ENCODE measurements around the gene NABP2. TPM values are rescaled to one million over a fixed set of nuclear protein-coding genes. Genes with fewer than 3 reads are reported as not detected.
"Not testable (repeated sequence)": the region's sequence is repeated elsewhere in the genome, so short reads cannot be mapped to it uniquely, and the experiment has no call there.

The NABP2 gene
- total RNA-seq, 1 experiment from 2014 or later = 68.5 TPM

DNA sequence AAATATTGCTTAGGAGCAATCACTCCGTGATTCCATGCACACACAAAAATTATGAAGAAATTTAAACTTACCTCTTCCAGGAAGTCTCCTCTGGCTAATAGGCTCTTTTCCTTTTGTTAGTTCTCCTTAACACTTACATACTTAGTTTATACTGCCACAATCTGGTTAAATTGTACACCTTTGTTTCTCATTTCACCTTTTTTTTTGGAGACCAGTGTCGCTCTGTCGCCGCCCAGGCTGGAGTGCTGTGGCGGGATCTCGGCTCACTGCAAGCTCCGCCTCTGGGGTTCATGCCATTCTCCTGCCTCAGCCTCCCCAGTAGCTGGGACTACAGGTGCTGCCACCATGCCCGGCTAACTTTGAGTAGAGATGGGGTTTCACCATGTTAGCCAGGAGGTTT is 36.2 kb downstream of the NABP2 start:
- peaks cover 19% of the 10 kb centered on the region for H4K20me1 ChIP-seq (ENCODE audit: insufficient read depth)
- no TSS peak for BruUV-seq (replicated peaks)
- no peak overlapping the region for H3K4me2 ChIP-seq
- H3F3A ChIP-seq (ENCODE audit: insufficient read depth, low read depth) = peaks cover 20% of the 10 kb centered on the region; the same call in 1 of the 2 replicates
- POLR2A ChIA-PET (ENCODE audit: unreplicated experiment) = no interaction called here
- H3K9me2 ChIP-seq (ENCODE audit: insufficient read depth) = no peaks in the 10 kb centered on the region; the same call in 1 of the 2 replicates
- no peak overlapping the region for H3K4me3 ChIP-seq
- intact Hi-C loops (cut with micrococcal nuclease; ENCODE audit: unreplicated experiment) = no loop called here
- H2AFZ ChIP-seq = no peak overlapping the region
- CTCF ChIA-PET = interaction anchor here (0.6 kb wide), 1 partner anchor 70 kb away, joined by 9 read pairs; no protein-coding TSS in a partner anchor
- DNase-seq = no peak
- peaks cover 31% of the 10 kb centered on the region for H3K4me1 ChIP-seq (replicated peaks; ENCODE audit: insufficient read depth)
- no peaks in the 10 kb centered on the region for H3K27me3 ChIP-seq (ENCODE audit: insufficient read depth, low read depth)
- no peak overlapping the region for H3K27ac ChIP-seq
- TF ChIP-seq, protein P1, sequence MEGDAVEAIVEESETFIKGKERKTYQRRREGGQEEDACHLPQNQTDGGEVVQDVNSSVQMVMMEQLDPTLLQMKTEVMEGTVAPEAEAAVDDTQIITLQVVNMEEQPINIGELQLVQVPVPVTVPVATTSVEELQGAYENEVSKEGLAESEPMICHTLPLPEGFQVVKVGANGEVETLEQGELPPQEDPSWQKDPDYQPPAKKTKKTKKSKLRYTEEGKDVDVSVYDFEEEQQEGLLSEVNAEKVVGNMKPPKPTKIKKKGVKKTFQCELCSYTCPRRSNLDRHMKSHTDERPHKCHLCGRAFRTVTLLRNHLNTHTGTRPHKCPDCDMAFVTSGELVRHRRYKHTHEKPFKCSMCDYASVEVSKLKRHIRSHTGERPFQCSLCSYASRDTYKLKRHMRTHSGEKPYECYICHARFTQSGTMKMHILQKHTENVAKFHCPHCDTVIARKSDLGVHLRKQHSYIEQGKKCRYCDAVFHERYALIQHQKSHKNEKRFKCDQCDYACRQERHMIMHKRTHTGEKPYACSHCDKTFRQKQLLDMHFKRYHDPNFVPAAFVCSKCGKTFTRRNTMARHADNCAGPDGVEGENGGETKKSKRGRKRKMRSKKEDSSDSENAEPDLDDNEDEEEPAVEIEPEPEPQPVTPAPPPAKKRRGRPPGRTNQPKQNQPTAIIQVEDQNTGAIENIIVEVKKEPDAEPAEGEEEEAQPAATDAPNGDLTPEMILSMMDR (conservative IDR thresholded peaks at IDR 0.05) = no peak
- no peak for TF ChIP-seq EZH2 (IDR thresholded peaks at IDR 0.05; ENCODE audit: low read depth)
- H3K9me3 ChIP-seq (ENCODE audit: insufficient read depth, low read depth) = no peaks in the 10 kb centered on the region
- H3K36me3 ChIP-seq (ENCODE audit: low read depth) = peaks cover 10% of the 10 kb centered on the region; the same call in 1 of the 2 replicates
- peaks cover 25% of the 10 kb centered on the region for H3K79me2 ChIP-seq (ENCODE audit: low read depth)

DNA sequence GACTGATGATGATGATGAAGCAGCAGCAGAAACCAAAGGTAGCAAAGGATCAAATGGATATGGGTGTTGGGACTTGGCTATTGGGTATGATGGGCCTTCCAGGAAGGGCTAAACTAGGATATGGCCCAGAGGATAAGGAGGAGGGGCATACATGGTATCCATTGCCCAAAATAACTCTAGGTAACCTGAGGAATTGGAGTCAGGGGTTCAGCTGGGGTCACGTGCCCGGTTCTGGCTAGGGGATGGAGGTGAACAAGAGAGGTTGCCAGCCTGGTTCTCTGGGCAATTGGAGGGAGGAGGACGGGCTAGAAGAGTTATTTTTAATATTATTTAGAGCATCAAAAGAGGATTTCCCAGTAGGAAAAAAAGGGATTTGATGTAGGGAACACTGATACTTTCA is 36.8 kb downstream of the NABP2 start:
- DNase-seq = no peak
- intact Hi-C loops (cut with micrococcal nuclease; ENCODE audit: unreplicated experiment) = no loop called here
- POLR2A ChIA-PET (ENCODE audit: unreplicated experiment) = no interaction called here
- peaks cover 20% of the 10 kb centered on the region; the same call in 1 of the 2 replicates for H3F3A ChIP-seq (ENCODE audit: insufficient read depth, low read depth)
- H3K79me2 ChIP-seq (ENCODE audit: low read depth) = peaks cover 20% of the 10 kb centered on the region
- peaks cover 14% of the 10 kb centered on the region for H4K20me1 ChIP-seq (ENCODE audit: insufficient read depth)
- H3K9me2 ChIP-seq (ENCODE audit: insufficient read depth) = no peaks in the 10 kb centered on the region; the same call in 1 of the 2 replicates
- H3K4me3 ChIP-seq = no peak overlapping the region
- H3K36me3 ChIP-seq (ENCODE audit: low read depth) = 0 out of 2 replicates have a peak, but pooled peaks cover 6% of the 10 kb centered on the region
- H2AFZ ChIP-seq = no peak overlapping the region
- H3K9me3 ChIP-seq (ENCODE audit: insufficient read depth, low read depth) = no peaks in the 10 kb centered on the region
- no peaks in the 10 kb centered on the region for H3K27me3 ChIP-seq (ENCODE audit: insufficient read depth, low read depth)
- no TSS peak for BruUV-seq (replicated peaks)
- CTCF ChIA-PET = no interaction called here
- TF ChIP-seq, protein P1 (conservative IDR thresholded peaks at IDR 0.05) = no peak
- TF ChIP-seq EZH2 (IDR thresholded peaks at IDR 0.05; ENCODE audit: low read depth) = no peak
- H3K27ac ChIP-seq = no peak overlapping the region
- no peak overlapping the region for H3K4me2 ChIP-seq
- peaks cover 36% of the 10 kb centered on the region for H3K4me1 ChIP-seq (replicated peaks; ENCODE audit: insufficient read depth)

- no TSS peak for BruUV-seq (replicated peaks)
- H3K4me2 ChIP-seq = peak overlapping the region; percentile 37; the same call in 1 of the 2 replicates
These were observed 37.5 kb downstream of the NABP2 start for GRCh38 chr12:56261503-56262232.

DNA sequence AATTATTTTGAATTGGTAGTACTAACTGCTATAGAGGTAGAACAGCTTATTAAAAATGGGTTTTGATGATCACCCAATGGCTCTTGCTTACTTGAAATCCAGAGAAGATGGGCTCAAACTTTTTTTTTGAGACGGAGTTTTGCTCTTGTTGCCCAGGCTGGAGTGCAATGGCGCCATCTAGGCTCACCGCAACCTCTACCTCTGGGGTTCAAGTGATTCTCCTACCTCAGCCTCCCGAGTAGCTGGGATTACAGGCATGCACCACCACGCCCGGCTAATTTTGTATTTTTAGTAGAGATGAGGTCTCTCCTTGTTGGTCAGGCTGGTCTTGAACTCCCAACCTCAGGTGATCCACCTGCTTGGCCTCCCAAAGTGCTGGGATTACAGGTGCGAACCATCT is 38.8 kb downstream of the NABP2 start:
- H3K79me2 ChIP-seq (ENCODE audit: low read depth); H2AFZ ChIP-seq; H3K9me3 ChIP-seq (ENCODE audit: insufficient read depth, low read depth); H3K4me3 ChIP-seq; H3K27me3 ChIP-seq (ENCODE audit: insufficient read depth, low read depth); DNase-seq; intact Hi-C loops (cut with micrococcal nuclease; ENCODE audit: unreplicated experiment); H3K36me3 ChIP-seq (ENCODE audit: low read depth); BruUV-seq (replicated peaks); POLR2A ChIA-PET (ENCODE audit: unreplicated experiment); H3K27ac ChIP-seq; H3K4me2 ChIP-seq; CTCF ChIA-PET; H4K20me1 ChIP-seq (ENCODE audit: insufficient read depth); H3K9me2 ChIP-seq (ENCODE audit: insufficient read depth): not testable (repeated sequence)
- Histone ChIP-seq H3F3A (ENCODE audit: insufficient read depth, low read depth) (peaks cover 28% of the 10 kb centered on the region; the same call in 1 of the 2 replicates), H3K4me1 (replicated peaks; ENCODE audit: insufficient read depth) (peaks cover 29% of the 10 kb centered on the region)

More at GRCh38 chr12:56261503-56262232, 37.5 kb downstream of the NABP2 start:
- Histone ChIP-seq H3K27ac (peak overlapping the region; percentile 42), H3K27me3 (ENCODE audit: insufficient read depth, low read depth) (no peaks in the 10 kb centered on the region), H2AFZ (no peak overlapping the region), H3K4me3 (no peak overlapping the region), H3F3A (ENCODE audit: insufficient read depth, low read depth) (peaks cover 20% of the 10 kb centered on the region; the same call in 1 of the 2 replicates), H4K20me1 (ENCODE audit: insufficient read depth) (peaks cover 6% of the 10 kb centered on the region), H3K4me1 (replicated peaks; ENCODE audit: insufficient read depth) (peaks cover 36% of the 10 kb centered on the region), H3K9me3 (ENCODE audit: insufficient read depth, low read depth) (no peaks in the 10 kb centered on the region), H3K79me2 (ENCODE audit: low read depth) (peaks cover 12% of the 10 kb centered on the region), H3K9me2 (ENCODE audit: insufficient read depth) (no peaks in the 10 kb centered on the region; the same call in 1 of the 2 replicates), H3K36me3 (ENCODE audit: low read depth) (0 out of 2 replicates have a peak, but pooled peaks cover 4% of the 10 kb centered on the region)
- peak; percentile 55 to 76 for DNase-seq
- CTCF ChIA-PET = no interaction called here
- intact Hi-C loops (cut with micrococcal nuclease; ENCODE audit: unreplicated experiment) = no loop called here
- TF ChIP-seq, protein P1 (conservative IDR thresholded peaks at IDR 0.05) = no peak
- TF ChIP-seq EZH2 (IDR thresholded peaks at IDR 0.05; ENCODE audit: low read depth) = no peak
- POLR2A ChIA-PET (ENCODE audit: unreplicated experiment) = interaction anchor here (0.7 kb wide), 1 partner anchor 211 kb away, joined by 4 read pairs; no protein-coding TSS in a partner anchor
